Kidney (tissue), 14 donors: ENCODE measurements around the gene SPATA18. TPM values are rescaled to one million over a fixed set of nuclear protein-coding genes. Genes with fewer than 3 reads are reported as not detected.
"Not testable (repeated sequence)": the region's sequence is repeated elsewhere in the genome, so short reads cannot be mapped to it uniquely, and the experiment has no call there.

Source experiments
- DNase-seq, 5 donors: peaks; one replicate each; pipeline ENCODE4 v3.0.0-alpha.2; 2013 to 2020
- FAIRE-seq: peaks from 2 replicates; lab custom pipeline; 2012; peaks lifted over from hg19 to GRCh38; lab: Jason Lieb, UNC
- H3K27ac ChIP-seq, 2 donors: one replicate each; pipeline ENCODE4 v1.7.0; 2013; ENCODE audit warnings: low read depth in 2 of 2, low read length in 2 of 2, inconsistent platforms in 1 of 2
- H3K27me3 ChIP-seq: one replicate; pipeline ENCODE4 v1.7.1; 2013; ENCODE audit warnings: low read length, inconsistent platforms; ENCODE audit not compliant: control insufficient read depth, insufficient read depth
- H3K36me3 ChIP-seq, 3 donors: one replicate each; pipeline versions ENCODE4 v1.7.0 to v1.7.1; 2013; ENCODE audit warnings: low read length in 3 of 3, control low read depth in 1 of 3, inconsistent platforms in 1 of 3; ENCODE audit not compliant: insufficient read depth in 3 of 3, control insufficient read depth in 2 of 3
- H3K4me1 ChIP-seq, 3 donors: one replicate each; pipeline versions ENCODE4 v1.7.0 to v1.7.1; 2013; ENCODE audit warnings: low read length in 3 of 3, inconsistent platforms in 1 of 3, low read depth in 1 of 3; ENCODE audit not compliant: control insufficient read depth in 2 of 3, insufficient read depth in 2 of 3
- H3K4me3 ChIP-seq, 3 donors: one replicate each; pipeline versions ENCODE4 v1.7.0 to v1.8.1; 2013; ENCODE audit warnings: low read length in 3 of 3, control low read depth in 1 of 3, inconsistent platforms in 1 of 3
- H3K9ac ChIP-seq, 3 donors: one replicate each; pipeline versions ENCODE4 v1.7.0 to v1.7.1; 2013; ENCODE audit warnings: low read length in 3 of 3, control low read depth in 1 of 3, inconsistent platforms in 1 of 3
- H3K9me3 ChIP-seq, 3 donors: one replicate each; pipeline versions ENCODE4 v1.7.0 to v1.7.1; 2013; ENCODE audit warnings: low read length in 3 of 3, control low read depth in 1 of 3, inconsistent platforms in 1 of 3; ENCODE audit not compliant: control insufficient read depth in 2 of 3, insufficient read depth in 1 of 3
- intact Hi-C: fragments of 100-400 bp; cut with DNase I; formaldehyde crosslinking; loops from one replicate; pipeline ENCODE4 v1.11.1; 2022
- polyA plus RNA-seq: library from polyadenylated mRNA; stranded (reverse); fragments of 350-450 nt; fragmentation: Illumina TruSeq; extraction: RNeasy Lipid Tissue Mini Kit (QIAGEN cat#74804); gene quantifications from one replicate; pipeline ENCODE4 v1.2.3, GENCODE V29; 2014; ENCODE audit warnings: low read depth, low replicate concordance; ENCODE audit not compliant: insufficient read depth
- total RNA-seq: library from RNA; stranded (reverse); fragmentation: NEBNext Ultra II Directional; extraction: Animal tissue kit (Norgen Biotek cat#: 25700); gene quantifications from one replicate; pipeline ENCODE4 v1.2.1, GENCODE V29; 2021
- TF ChIP-seq, protein P1 (sequence below): IDR thresholded peaks from 3 replicates; pipeline ENCODE4 v1.5.1; 2012; ENCODE audit warnings: mild to moderate bottlenecking, moderate library complexity, borderline replicate concordance; ENCODE audit not compliant: insufficient read depth; ENCODE audit errors: extremely low read depth
- donor health status: control.
- donor health status: control.
- donor health status: control.
- donor health status: control.
- donor health status: control.
- donor health status: DM: yes; HTN: yes; CAD: no.
- donor health status: Normal renal cell carcinoma (clear cell type).

The SPATA18 gene
- total and polyA plus RNA-seq, 2 donors from 2014 or later: 5.9 to 11.6 TPM

- H3K9ac ChIP-seq: no peak overlapping the region
- H3K9me3 ChIP-seq: no peaks in the 10 kb centered on the region
- TF ChIP-seq, protein P1, sequence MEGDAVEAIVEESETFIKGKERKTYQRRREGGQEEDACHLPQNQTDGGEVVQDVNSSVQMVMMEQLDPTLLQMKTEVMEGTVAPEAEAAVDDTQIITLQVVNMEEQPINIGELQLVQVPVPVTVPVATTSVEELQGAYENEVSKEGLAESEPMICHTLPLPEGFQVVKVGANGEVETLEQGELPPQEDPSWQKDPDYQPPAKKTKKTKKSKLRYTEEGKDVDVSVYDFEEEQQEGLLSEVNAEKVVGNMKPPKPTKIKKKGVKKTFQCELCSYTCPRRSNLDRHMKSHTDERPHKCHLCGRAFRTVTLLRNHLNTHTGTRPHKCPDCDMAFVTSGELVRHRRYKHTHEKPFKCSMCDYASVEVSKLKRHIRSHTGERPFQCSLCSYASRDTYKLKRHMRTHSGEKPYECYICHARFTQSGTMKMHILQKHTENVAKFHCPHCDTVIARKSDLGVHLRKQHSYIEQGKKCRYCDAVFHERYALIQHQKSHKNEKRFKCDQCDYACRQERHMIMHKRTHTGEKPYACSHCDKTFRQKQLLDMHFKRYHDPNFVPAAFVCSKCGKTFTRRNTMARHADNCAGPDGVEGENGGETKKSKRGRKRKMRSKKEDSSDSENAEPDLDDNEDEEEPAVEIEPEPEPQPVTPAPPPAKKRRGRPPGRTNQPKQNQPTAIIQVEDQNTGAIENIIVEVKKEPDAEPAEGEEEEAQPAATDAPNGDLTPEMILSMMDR: no peak
- intact Hi-C loops: no loop called here
- no peak for DNase-seq
- peak; percentile 29 for FAIRE-seq
- H3K4me1 ChIP-seq: no peaks in the 10 kb centered on the region
- no peaks in the 10 kb centered on the region for H3K27me3 ChIP-seq
- H3K36me3 ChIP-seq: no peaks in the 10 kb centered on the region
- H3K4me3 ChIP-seq: no peak overlapping the region
- no peak overlapping the region for H3K27ac ChIP-seq
These were observed 84.1 kb downstream of the SPATA18 start for GRCh38 chr4:52135171-52135570.

DNA sequence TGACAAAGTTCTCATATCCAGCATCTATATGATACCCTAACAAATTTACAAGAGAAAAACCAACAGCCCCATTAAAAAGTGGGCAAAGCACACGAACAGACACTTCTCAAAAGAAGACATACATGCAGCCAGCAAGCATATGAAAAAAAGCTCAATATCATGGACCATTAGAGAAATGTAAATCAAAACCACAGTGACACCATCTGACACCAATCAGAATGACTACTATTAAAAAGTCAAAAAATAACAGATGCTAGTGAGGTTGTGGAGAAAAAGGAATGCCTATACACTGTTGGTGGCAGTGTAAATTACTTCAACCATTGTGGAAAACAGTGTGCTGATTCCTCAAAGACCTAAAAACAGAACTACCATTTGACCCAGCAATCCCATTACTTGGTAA, 86.0 kb downstream of the SPATA18 start:
- H3K9ac ChIP-seq, H3K27ac ChIP-seq, H3K4me1 ChIP-seq, DNase-seq, H3K9me3 ChIP-seq, H3K4me3 ChIP-seq, intact Hi-C loops, FAIRE-seq, H3K36me3 ChIP-seq, H3K27me3 ChIP-seq: not testable (repeated sequence)

- DNase-seq (no peak), FAIRE-seq (no peak)
- H3K27ac ChIP-seq: no peak overlapping the region
- TF ChIP-seq, protein P1: no peak
- intact Hi-C loops: no loop called here
- no peaks in the 10 kb centered on the region for H3K36me3 ChIP-seq
- no peaks in the 10 kb centered on the region for H3K4me1 ChIP-seq
- peaks cover 0 to 3% (median 0%) of the 10 kb centered on the region in 3 donors for H3K9me3 ChIP-seq
- H3K27me3 ChIP-seq: no peaks in the 10 kb centered on the region
- H3K4me3 ChIP-seq: no peak overlapping the region
- no peak overlapping the region for H3K9ac ChIP-seq
These were observed 91.7 kb downstream of the SPATA18 start for GRCh38 chr4:52142816-52143215.

- H3K9me3 ChIP-seq: peaks cover 0 to 3% (median 0%) of the 10 kb centered on the region in 3 donors
- TF ChIP-seq, protein P1: no peak
- intact Hi-C loops: no loop called here
- no peaks in the 10 kb centered on the region for H3K36me3 ChIP-seq
- H3K9ac ChIP-seq: no peak overlapping the region
- H3K4me1 ChIP-seq: no peaks in the 10 kb centered on the region
- H3K27me3 ChIP-seq: no peaks in the 10 kb centered on the region
- H3K4me3 ChIP-seq: no peak overlapping the region
- no peak for DNase-seq
- no peak overlapping the region for H3K27ac ChIP-seq
- FAIRE-seq: no peak
These were observed 92.7 kb downstream of the SPATA18 start for GRCh38 chr4:52143815-52144214.
